SU-DHL-6 (cell line): ENCODE results near the gene CYB561D1.

Source experiments
- H2AFZ ChIP-seq: fragments of 200-600 bp; sonication (generic); 2 replicates; pipeline ENCODE4 v1.6.1; 2014; ENCODE audit warnings: low read depth, mild to moderate bottlenecking, moderate library complexity, mixed read lengths, antibody characterized with exemption, low read length; ENCODE audit not compliant: severe bottlenecking
- H3F3A ChIP-seq: fragments of 200-600 bp; shearing (Covaris generic); 2 replicates; pipeline ENCODE4 v1.6.0; 2016; ENCODE audit warnings: antibody characterized with exemption, mild to moderate bottlenecking; ENCODE audit not compliant: insufficient read depth
- H3K27ac ChIP-seq: fragments of 200-600 bp; sonication (generic); 2 replicates; pipeline ENCODE4 v1.5.1; 2016; ENCODE audit warnings: low read depth, mild to moderate bottlenecking, low read length, moderate library complexity, mixed read lengths
- H3K27me3 ChIP-seq: fragments of 200-600 bp; sonication (generic), shearing (Covaris generic); 2 replicates; pipeline ENCODE4 v1.6.0; 2014; ENCODE audit warnings: mild to moderate bottlenecking, low read length
- H3K36me3 ChIP-seq: fragments of 200-600 bp; sonication (generic); 2 replicates; pipeline ENCODE4 v1.6.1; 2014; ENCODE audit warnings: mild to moderate bottlenecking, low read length, mixed read lengths
- H3K4me2 ChIP-seq: fragments of 300-600, 200-600 bp; shearing (Covaris generic), sonication (generic); 2 replicates; pipeline ENCODE4 v1.6.0; 2014; ENCODE audit warnings: low read length, low read depth, mild to moderate bottlenecking; ENCODE audit not compliant: poor library complexity, severe bottlenecking
- H3K4me3 ChIP-seq: fragments of 200-600 bp; sonication (generic); 2 replicates; pipeline ENCODE4 v1.5.1; 2014; ENCODE audit warnings: antibody characterized with exemption, low read length, mild to moderate bottlenecking, mixed read lengths; ENCODE audit not compliant: insufficient read depth, poor library complexity, severe bottlenecking
- H3K79me2 ChIP-seq: fragments of 200-600 bp; sonication (generic); 2 replicates; pipeline ENCODE4 v1.6.1; 2014; ENCODE audit warnings: mild to moderate bottlenecking, low read length, moderate library complexity; ENCODE audit not compliant: insufficient read depth
- H3K9ac ChIP-seq: fragments of 200-600 bp; sonication (generic); 2 replicates; pipeline ENCODE4 v1.7.0; 2014; ENCODE audit warnings: mild to moderate bottlenecking, low read length
- H3K9me2 ChIP-seq: fragments of 200-600 bp; sonication (generic); replicated peaks from 2 replicates; pipeline ENCODE4 v1.6.1; 2014; ENCODE audit warnings: low read length; ENCODE audit not compliant: insufficient read depth
- H3K9me3 ChIP-seq: fragments of 200-600 bp; sonication (generic); 2 replicates; pipeline ENCODE4 v1.6.1; 2014; ENCODE audit warnings: low read length, mixed read lengths; ENCODE audit not compliant: insufficient read depth
- H4K20me1 ChIP-seq: fragments of 200-600 bp; sonication (generic); 2 replicates; pipeline ENCODE4 v1.6.1; 2014; ENCODE audit warnings: low read depth, mild to moderate bottlenecking, antibody characterized with exemption, low read length, moderate library complexity, mixed read lengths
- EZH2phosphoT487 ChIP-seq: fragments of 200-600 bp; sonication (generic), shearing (Covaris generic); conservative IDR thresholded peaks from 2 replicates; pipeline ENCODE4 v1.6.1; 2018; ENCODE audit warnings: mild to moderate bottlenecking, antibody characterized with exemption, low read length, moderate library complexity, mixed read lengths
- TF ChIP-seq, protein P1 (sequence below): fragments of 200-600 bp; sonication (generic); IDR thresholded peaks from one replicate; pipeline ENCODE4 v1.5.1; 2017; ENCODE audit warnings: antibody characterized with exemption, mild to moderate bottlenecking, low read length, moderate library complexity; ENCODE audit not compliant: insufficient read depth, poor library complexity, severe bottlenecking

CYB561D1 gene

DNA sequence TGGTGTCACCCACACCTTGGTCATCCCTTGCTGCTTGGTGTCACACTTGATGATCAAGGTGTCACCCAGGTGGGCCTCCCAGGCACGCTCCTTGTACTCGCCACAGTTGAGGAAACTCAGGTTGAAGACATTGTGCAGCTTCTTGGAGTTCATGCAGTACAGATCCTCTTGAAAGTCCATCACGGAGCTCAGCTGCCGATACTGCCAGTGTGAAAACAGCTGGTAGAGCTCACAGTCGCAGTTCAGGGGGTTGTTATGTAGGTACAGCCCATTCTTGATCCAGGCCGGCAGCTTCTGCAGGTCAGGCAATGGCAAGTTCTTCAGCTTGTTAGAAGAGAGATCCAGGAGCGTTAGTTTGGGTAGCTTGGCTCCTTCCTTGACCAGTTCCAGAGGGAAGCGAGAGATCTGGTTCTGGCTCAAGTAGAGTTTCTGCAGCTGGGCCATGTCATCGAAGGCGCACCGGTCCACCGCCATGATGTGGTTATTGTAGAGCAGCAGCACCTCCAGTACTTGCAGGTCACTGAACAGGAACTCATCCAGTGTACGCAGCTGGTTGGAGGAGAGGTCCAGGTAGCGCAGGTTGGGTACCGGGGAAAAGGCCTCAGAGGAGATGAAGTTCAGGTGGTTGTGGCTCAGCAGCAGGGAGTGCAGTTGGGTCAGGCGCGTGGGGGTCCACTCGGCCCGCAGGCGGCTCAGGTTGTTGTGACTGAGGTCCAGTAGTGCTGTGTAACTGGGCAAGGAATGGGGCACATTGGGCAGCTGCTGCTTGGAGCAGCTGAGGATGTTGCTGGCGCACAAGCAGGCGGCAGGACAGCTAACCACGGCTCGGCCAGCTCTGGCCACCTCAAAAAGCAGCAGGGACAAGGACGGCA lies 14.3 kb downstream of the CYB561D1 start:
- Histone ChIP-seq H4K20me1 (no peaks in the 10 kb centered on the region), H3K4me2 (no peak overlapping the region), H3F3A (no peaks in the 10 kb centered on the region), H3K27me3 (no peaks in the 10 kb centered on the region), H3K4me3 (no peak overlapping the region), H3K9me3 (no peaks in the 10 kb centered on the region), H3K27ac (no peak overlapping the region), H3K79me2 (no peaks in the 10 kb centered on the region), H3K9me2 (no peaks in the 10 kb centered on the region), H3K9ac (no peak overlapping the region), H3K36me3 (no peaks in the 10 kb centered on the region), H2AFZ (no peak overlapping the region)
- no peak for TF ChIP-seq EZH2phosphoT487
- TF ChIP-seq, protein P1, sequence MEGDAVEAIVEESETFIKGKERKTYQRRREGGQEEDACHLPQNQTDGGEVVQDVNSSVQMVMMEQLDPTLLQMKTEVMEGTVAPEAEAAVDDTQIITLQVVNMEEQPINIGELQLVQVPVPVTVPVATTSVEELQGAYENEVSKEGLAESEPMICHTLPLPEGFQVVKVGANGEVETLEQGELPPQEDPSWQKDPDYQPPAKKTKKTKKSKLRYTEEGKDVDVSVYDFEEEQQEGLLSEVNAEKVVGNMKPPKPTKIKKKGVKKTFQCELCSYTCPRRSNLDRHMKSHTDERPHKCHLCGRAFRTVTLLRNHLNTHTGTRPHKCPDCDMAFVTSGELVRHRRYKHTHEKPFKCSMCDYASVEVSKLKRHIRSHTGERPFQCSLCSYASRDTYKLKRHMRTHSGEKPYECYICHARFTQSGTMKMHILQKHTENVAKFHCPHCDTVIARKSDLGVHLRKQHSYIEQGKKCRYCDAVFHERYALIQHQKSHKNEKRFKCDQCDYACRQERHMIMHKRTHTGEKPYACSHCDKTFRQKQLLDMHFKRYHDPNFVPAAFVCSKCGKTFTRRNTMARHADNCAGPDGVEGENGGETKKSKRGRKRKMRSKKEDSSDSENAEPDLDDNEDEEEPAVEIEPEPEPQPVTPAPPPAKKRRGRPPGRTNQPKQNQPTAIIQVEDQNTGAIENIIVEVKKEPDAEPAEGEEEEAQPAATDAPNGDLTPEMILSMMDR: no peak

DNA sequence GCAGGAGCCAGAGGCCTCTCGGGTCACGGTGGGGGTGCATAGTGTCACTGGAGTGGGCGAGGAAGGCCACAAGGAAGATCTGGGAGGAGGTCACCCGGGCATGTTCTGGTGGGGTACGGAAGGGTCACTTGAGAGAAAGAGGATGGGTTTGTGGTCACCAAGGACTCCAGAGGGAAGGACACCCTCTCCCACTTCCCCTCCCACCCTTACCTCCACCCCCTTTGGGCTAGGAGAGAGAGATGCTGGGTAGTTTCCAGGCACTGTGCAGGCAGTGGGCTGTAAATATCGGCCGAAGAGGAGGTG lies 14.9 kb downstream of the CYB561D1 start:
- H3K27ac ChIP-seq: no peak overlapping the region
- peak overlapping the region; percentile 51; the same call in 1 of the 2 replicates for H3K9ac ChIP-seq
- TF ChIP-seq, protein P1: no peak
- TF ChIP-seq EZH2phosphoT487: no peak
- no peaks in the 10 kb centered on the region for H3K79me2 ChIP-seq
- H2AFZ ChIP-seq: no peak overlapping the region
- no peaks in the 10 kb centered on the region for H3K9me3 ChIP-seq
- H4K20me1 ChIP-seq: no peaks in the 10 kb centered on the region
- H3K4me2 ChIP-seq: peak overlapping the region; percentile 77
- H3K36me3 ChIP-seq: no peaks in the 10 kb centered on the region
- no peak overlapping the region for H3K4me3 ChIP-seq
- no peaks in the 10 kb centered on the region for H3K27me3 ChIP-seq
- H3F3A ChIP-seq: no peaks in the 10 kb centered on the region
- no peaks in the 10 kb centered on the region for H3K9me2 ChIP-seq

DNA sequence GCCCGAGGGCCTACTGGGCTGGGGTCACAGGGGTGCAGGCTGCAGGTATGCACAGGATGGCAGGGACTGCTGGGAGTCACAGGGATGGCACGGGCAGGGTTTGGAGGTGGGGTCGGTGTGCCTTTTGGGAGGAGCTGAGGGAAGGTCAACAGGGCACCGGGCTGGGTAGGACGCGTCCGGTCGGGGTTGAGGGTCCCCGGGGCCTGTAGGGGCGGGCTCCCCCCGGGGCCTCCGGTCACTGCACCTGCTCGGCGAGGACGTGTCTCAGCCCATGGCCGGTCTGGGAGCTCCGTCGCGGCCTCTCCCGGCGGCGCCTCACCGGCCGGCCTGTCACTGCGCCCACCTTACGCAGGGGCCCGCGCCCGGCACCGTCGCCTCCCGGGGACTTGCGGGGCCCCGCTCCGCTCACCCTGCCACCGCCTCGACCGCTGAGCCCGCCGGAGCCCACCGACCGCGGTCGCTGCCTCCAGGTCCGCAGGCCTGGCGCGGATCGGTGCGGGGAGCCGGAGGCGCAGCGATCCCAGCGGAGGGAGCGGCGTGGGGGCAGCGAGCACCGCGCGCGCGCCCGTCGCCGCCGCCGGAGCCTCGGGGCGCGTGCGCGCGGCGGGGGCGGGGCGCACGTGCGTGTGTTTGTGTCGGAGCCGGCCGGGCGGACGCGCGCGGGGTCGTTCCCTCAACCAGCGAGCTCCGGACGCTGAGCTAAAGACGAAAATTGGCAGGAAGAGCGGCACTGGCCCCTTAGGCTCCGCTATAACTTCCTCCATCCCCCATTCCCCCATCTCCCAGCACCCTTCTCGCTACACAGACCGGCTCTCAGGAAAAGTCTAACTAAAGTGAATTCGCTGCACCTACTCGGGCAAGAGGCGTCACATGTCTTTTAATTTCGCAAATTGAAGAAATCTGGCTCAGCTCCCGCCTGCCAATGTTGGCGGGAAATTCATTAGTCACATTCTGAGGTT lies 15.6 kb downstream of the CYB561D1 start, which contains the start of gene AMIGO1:
TSS of gene AMIGO1 (minus strand) at position 552 of the 959 bp plus-strand sequence. CDS start 815 bp downstream, outside the sequence.
- Histone ChIP-seq H2AFZ (peak within 1 kb of the TSS; percentile 91), H3F3A (no peaks in the 10 kb centered on the region), H3K4me2 (peak within 1 kb of the TSS; percentile 77), H3K9me3 (no peaks in the 10 kb centered on the region), H3K9me2 (no peaks in the 10 kb centered on the region), H3K36me3 (no peaks in the 10 kb centered on the region), H3K79me2 (no peaks in the 10 kb centered on the region), H3K9ac (peak within 1 kb of the TSS; percentile 51), H3K27me3 (no peaks in the 10 kb centered on the region), H4K20me1 (no peaks in the 10 kb centered on the region), H3K4me3 (peak within 1 kb of the TSS; percentile 51), H3K27ac (no peak within 1 kb of the TSS)
- TF ChIP-seq, protein P1: no peak
- no peak for TF ChIP-seq EZH2phosphoT487
